Kidney glomerular epithelial cell (primary cell): ENCODE data around the gene SSC4D.

Experiments used
- DNase-seq: peaks from one replicate; lab custom pipeline; 2025; lab: John Stamatoyannopoulos, UW

Gene SSC4D

DNA sequence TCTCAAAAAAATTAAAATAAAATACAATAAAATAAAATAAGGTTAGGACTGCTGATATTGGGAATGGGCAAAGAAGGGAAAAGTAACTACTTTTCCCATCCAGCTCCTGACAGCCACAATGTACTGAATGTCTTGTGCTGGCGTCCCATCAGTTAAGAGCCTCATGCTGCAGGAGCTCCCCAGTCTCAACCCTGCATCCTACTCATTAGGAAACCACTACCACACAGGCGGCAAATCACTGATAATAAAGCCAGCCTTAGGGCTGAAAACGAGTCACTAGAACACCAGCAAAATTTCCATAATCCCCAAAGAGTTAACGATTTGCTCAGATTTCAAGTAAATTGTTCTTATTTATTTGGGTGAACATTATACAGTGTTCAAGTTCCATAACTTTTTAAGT, 55.0 kb downstream of the SSC4D start:
- DNase-seq: no peak

DNA sequence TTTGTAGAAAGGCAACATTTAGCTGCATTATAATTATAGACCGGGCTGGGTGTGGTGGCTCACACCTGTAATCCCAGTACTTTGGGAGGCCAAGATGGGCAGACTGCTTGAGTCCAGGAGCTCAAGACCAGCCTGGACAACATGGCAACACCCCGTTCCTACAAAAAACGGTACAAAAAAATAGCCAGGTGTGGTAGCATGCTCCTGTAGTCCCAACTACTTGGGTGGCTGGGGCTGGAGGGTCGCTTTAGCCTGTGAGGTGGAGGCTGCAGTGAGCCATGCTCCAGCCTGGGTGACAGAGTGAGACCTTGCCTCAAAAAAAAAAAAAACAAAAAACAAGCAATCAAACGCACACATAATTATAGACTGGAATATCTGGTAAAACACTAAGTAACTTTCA, 55.8 kb downstream of the SSC4D start:
- no peak for DNase-seq

DNA sequence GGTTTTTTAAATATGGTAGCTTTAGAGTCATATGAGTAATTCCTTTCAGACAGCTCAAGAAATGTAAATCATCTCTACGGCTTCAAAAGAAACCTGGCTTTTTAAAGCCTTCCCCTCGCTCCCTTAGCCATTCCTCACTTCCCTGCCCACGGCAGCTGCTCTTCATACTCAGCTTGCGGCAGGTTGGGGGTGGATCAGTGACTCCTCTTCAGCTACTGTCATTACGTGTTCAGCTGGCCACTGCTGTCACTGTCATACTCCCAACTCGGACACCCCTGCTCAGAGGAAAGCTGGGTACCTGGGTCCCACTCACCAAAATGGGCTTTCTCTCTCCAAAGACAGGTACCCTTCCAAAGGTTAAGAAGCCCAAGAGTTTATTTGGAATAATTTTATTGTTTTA, 57.3 kb downstream of the SSC4D start:
- DNase-seq: no peak

DNA sequence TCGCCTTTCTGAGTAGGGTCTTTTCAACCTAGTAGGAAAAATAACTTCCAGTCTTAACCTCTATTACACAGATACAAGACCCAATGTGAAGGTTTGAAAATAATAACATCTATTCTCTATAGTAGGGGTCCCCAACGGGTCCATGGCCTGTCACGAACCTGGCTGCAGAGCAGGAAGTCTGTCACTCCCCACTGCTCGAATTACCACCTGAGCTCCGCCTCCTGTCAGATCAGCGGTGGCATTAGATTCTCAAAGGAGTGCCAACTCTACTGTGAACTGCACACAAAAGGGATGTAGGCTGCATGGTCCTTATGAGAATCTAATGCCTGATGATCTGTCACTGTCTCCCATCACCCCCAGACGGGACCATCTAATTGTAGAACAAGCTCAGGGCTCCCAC, 58.1 kb downstream of the SSC4D start:
- no peak for DNase-seq

DNA sequence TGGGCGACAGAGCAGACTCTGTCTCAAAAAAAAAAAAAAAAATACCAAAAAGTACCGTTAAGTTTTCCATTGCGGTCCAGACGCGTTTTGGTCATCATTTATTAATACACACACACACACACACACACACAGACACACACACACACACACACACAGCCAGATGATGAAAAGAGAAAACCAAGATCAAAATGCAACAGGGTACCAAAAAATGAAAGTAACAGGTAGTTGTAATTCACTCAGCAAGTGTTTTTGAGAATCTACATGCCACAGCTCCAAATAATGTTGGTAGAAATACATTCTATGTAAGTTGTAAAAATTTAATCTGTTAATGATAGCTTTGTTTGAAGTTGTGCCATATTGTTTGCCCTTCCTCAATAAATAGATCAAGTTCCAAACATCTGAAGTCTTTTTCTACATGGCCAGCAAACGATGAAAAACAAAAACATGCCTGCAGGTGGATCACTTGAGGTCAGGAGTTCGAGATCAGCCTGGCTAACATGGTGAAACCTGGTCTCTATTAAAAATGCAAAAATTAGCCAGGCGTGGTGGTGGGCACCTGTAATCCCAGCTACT, 60.1 kb downstream of the SSC4D start:
- no peak for DNase-seq

DNA sequence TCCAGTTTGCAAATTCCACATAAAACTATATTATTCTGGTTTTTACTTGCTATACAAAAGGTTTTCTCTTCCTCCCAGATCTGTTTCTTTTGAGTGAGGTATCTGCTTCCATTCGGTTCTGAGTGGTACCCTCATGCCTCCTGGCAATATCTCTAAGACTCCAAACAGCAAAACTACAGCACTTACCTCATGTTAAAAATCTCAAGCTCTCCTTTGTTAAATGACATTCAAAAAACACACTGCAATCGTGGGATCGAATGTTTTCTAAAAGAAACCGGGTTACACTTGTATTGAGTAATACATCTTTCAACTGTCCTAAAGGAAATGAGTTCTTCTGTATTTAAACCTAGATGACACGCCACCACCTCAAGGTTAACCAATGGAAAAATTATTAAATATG, 61.8 kb downstream of the SSC4D start:
- DNase-seq: no peak

DNA sequence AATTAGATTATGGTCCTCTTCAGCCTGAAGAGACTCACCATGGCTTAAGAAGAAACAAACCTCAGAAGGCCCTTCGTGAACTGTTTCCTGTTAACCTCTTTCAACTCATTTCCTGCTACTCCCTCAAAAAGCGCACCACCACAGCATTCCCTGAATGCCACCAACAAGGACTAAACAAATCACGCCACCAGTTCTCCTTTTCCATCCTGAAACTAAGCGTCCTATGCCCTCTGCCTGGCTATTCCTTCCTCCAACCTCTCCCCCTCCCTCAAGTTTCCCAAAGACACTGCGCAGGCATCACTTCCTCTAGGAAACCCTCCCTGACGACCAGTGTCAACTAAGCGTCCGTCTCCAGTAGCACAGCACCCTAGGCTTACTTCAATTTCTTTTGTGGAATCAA, 62.7 kb downstream of the SSC4D start:
- DNase-seq: no peak

DNA sequence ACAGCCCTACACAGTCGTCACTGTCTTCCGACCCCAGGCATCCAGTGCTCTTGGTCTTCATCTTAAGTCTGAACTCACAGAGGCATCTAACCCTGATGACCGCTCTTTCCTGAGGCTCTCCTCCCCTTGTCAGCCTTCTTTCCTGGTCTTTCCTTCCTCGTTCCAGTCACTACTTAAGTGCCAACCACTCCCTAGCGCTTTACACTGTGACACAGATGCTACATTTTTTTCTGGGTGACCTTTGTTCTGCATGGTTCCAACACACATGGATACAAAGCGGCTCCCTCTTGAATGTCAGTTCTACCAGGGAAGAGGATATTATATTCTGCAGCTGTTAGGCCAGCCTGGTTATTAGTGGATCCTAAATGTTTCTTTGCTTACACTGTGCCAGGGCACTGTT, 63.4 kb downstream of the SSC4D start:
- no peak for DNase-seq

DNA sequence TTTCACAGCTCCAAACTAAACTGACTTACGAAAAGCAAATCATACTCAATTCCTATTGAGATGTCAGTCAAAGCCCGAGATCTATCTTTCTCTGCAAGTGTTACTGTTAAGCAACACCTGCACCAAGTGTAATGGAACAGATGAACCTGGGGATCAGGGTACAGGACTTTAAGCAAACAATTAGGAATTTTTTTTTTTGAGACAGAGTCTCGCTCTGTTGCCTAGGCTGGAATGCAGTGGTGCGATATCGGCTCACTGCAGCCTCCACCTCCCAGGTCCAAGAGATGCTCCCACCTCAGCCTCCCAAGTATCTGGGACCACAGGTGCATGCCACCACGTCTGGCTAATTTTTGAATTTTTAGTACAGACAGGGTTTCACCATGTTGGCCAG, 65.6 kb downstream of the SSC4D start:
- DNase-seq: no peak

DNA sequence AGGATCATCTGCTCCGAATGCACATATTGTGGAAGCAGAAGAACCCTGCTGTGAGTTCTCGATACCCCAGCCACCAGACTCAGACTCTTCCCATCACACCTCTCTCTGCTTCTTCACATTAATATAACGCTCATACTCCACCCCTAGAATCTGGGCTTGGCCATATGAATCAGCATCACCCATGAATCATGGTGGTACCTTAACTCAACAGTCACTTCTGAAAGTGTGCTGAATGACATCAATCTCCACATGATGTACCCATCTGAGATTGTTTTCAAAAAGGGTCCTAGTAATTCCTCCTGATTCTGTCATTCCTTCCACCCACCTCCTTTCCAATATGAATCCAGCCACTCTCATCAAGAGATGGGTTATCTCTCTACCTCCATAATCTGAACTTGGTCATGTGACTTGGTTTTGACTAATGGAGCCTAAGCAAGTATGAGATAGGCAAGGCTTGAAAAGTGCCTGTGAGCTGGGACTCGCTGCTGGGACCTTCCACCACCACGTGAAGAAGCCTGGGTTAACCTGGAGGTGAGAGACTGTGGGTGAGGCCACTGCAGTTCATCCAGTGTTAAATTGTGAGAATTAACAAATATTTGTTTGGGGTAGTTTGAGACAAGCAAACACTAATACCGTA, 66.1 kb downstream of the SSC4D start:
- DNase-seq: no peak

DNA sequence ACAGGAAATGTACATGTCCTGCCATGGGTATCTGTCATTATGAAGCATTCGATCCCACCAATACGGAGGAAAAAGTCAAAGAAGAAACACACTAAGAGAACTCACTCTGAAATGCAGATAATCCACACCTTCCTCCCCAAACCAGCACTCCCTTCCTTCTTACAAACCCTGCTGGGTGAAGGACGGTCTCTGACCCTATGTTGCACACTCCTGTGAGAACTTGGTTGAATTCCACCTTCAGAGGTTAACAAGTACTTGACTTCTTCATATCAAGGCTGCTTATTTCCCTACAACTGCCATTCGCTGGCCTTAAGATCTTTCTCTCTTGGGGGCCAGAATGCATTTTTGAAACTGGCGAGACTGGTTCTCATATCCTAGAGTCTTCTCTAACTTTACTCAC, 67.3 kb downstream of the SSC4D start:
- no peak for DNase-seq

DNA sequence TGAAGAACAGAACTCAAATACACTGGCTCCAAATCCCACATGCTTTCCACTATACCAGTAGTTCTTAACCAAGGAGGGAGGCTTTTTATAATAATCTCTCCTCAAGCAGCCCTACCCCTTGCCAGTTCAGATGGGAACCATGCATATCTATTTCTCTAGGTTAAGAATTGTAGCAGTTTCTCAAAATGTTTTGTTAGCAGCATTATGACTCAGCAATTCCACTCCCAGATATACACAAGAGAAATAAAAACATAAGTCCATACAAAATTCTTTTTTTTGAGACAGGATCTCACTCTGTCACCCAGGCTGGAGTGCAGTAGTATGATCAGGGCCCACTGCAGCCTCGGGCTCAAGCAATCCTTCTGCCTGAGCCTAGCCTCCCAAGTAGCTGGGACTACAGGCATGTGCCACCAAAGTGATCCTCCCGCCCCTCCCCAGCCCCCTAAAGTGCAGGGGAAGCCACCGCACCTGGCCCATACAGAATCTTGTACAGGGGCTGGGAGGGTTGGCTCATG, 68.8 kb downstream of the SSC4D start:
- peak; percentile 15 for DNase-seq
